GM12872 (cell line): ENCODE results near the gene TMEM207.

ENCODE experiments used
- TF ChIP-seq, protein P1 (sequence below): IDR thresholded peaks from 3 replicates; pipeline ENCODE4 v1.5.1; 2011; ENCODE audit warnings: low read depth, mild to moderate bottlenecking, low read length, moderate library complexity; ENCODE audit not compliant: insufficient read depth

TMEM207 gene

DNA sequence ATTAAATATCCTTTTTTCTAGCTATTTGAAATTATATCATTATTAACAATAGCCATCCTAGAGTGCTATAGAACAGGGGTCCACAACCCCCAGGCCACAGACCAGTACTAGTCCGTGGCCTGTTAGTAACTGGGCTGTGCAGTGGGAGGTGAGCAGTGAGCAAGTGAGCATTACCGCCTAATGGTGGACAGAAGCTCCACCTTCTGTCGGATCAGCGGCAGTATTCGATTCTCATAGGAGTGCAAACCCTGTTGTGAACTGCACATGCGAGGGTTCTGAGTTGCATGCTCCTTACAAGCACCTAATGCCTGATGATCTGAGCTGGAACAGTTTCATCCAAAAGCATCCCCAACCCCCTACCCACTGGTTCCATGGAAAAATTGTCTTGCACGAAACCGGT is 50.0 kb downstream of the TMEM207 start:
- TF ChIP-seq, protein P1, sequence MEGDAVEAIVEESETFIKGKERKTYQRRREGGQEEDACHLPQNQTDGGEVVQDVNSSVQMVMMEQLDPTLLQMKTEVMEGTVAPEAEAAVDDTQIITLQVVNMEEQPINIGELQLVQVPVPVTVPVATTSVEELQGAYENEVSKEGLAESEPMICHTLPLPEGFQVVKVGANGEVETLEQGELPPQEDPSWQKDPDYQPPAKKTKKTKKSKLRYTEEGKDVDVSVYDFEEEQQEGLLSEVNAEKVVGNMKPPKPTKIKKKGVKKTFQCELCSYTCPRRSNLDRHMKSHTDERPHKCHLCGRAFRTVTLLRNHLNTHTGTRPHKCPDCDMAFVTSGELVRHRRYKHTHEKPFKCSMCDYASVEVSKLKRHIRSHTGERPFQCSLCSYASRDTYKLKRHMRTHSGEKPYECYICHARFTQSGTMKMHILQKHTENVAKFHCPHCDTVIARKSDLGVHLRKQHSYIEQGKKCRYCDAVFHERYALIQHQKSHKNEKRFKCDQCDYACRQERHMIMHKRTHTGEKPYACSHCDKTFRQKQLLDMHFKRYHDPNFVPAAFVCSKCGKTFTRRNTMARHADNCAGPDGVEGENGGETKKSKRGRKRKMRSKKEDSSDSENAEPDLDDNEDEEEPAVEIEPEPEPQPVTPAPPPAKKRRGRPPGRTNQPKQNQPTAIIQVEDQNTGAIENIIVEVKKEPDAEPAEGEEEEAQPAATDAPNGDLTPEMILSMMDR: no peak

DNA sequence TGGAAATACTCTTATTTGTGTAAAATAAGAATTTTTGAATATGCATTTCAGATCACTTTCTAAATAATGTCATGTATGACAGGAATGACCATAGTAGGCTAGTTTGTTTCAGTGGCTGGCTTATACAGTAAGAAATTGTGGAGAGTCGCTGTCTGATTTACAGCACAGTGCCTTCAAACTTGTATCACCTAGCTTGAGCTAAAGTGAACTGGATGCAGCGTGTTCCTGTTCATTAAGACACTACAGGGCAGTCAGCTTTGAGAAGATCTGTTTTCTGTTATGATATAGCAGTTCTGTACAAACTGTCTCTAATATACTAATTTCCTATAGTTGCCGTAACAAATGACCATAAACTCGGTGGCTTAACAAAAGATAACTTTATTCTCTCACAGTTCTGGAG is 51.8 kb downstream of the TMEM207 start:
- TF ChIP-seq, protein P1: no peak

DNA sequence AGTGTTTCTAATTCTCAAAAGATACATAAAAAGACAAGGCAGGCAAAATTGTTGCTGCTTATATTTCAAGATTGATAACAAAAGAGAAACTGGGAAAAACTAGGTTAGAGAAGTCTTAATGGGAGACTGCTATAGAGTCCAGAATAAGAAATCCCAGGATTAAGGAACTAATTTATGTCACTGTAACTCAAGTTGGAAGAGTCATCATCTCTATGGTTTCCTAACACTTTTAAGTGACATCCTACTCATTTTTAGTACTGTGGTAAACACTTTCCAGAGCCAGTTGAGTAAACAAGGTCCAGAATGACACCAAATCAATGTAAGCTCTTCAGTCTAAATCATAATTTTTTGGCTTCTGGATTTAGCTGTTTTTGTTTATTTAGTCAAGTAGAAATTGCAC is 53.7 kb downstream of the TMEM207 start:
- TF ChIP-seq, protein P1: no peak

DNA sequence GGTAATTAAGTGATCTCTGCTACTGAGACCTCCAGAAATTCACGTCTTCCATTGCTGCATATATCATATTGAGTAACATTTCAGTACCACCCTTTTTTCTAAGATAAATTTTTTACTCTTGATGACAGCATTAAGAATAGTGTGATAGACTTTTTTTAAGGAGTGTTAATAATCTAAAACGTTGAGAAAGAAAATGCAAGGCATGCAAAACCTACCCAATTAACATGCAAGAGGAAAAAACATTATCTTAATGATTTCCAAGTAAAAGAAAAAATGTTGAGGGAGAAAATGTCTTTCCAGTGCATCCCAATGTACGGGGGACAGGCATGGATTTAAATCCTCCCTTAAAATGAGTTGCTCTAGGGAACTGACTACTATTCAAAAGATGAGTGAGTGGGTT is 61.0 kb downstream of the TMEM207 start:
- TF ChIP-seq, protein P1: no peak

DNA sequence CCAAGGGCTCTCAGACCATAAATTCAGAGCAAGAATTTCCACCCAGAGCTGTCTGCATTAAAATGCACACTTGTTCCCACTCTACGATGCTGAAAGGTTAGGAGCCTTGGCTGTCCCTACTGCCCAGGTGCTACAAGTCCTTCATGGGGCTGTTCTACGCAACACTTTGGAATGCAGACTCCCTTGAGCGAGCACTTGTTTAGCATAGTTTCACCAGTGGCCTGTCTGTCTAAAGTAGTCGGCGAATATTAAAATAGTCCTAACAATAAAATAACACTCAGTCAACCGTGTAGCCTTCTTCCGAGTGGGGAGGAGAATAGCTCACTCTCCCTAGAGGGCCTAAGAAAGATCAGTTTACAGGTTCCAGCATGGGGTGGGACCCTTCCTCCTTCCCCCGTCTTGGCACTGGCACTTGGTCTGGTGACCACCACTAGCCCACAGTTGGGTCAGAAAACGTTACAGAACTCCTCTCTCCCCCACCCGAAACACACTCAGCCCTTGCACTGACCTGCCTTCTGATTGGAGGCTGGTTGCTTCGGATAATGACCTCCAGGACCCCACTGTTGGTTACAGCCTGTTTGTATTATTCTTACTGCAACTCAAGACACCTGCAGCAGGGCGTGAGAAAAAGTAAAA is 62.0 kb downstream of the TMEM207 start, which contains the start of gene CLDN16:
CLDN16 (plus strand) TSS at position 586 of the 636 bp plus-strand sequence. CDS start 167 bp downstream, outside the sequence.
- TF ChIP-seq, protein P1: no peak

DNA sequence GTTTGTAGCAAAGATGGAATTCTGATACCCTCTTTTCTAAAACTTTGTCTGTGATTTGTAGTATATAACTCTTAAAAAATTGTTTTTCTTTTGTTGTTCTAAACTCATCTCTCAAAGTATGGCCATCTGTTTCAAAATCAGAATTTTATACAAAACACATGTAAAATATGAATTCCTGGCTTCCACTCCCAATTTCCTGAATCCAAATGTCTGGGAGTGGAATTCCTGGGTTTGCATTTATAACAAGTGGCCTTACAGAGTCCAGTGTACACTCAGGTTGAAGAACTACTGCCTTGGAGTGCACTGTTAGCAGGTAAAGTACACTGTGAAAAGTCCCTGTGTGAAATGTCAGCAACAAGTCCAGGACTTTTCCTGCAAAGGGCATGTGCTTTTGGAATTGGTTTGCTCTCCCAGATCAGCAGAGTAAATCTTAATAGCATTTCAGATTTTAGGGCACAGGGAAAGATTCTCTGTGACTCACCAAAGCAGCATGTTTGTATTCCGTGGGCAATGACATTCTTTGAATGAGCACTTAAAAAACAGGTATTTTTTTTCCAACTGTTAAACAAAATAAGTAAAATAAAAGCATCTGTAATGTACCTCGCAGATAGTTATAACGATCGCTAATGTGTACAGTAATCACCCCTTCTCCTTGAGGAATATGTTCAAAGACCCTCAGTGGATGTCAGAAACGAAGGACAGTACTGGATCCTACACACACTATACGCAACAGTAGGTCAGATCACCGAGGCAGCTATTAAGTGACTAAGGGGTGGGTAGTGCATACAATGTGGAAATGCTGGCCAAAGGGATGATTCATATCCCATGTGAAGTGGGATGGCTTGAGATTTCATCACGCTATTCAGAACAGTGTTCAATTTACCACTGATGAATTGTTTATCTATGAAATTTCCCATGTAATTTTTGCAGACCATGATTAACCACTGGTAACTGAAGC is 63.7 kb downstream of the TMEM207 start:
- TF ChIP-seq, protein P1: no peak

DNA sequence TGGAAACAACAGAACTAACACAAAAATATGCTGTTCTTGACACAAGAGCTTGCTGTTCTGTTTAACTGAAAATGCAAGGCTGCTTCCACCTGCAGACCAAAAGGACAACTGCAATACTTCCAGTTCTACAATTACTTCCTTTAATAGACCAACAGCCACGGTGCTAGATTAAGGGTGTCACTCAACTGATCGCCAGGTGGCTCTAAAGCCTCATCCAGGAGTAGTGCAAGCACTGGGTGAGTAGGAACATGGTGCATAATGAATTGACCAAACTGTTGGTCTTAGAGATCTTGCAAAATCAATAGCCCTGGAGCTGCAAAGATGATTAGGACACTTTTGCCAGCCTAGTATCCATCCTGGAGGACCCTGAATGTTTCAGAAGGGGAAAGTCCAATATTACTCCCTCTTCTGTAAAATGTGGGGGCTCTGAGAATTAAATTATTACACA is 65.4 kb downstream of the TMEM207 start:
- TF ChIP-seq, protein P1: peak; percentile 38; the same call in 2 of the 3 replicates
